ENCODE measurements around the gene PTGES3L. TPM values are rescaled to one million over a fixed set of nuclear protein-coding genes. Genes with fewer than 3 reads are reported as not detected.
A peak's percentile ranks its signal among the peaks of the same experiment; 100 is the strongest.

The PTGES3L gene
- total RNA-seq, 1 donor, result under 0.01 TPM

- Histone ChIP-seq H4K20me1 (ENCODE audit: insufficient read depth, low read length) (peaks cover 5% of the 10 kb centered on the region), H3K9me3 (ENCODE audit: low read depth, low read length) (no peaks in the 10 kb centered on the region), H3K36me3 (ENCODE audit: insufficient read depth, low read length) (peaks cover 26% of the 10 kb centered on the region), H3K27ac (ENCODE audit: low read depth, low read length) (no peak overlapping the region), H3K4me3 (ENCODE audit: insufficient read depth, low read length) (no peak overlapping the region), H3K4me1 (ENCODE audit: insufficient read depth, low read length) (peaks cover 3% of the 10 kb centered on the region), H3K79me2 (ENCODE audit: insufficient read depth, low read length) (peaks cover 20% of the 10 kb centered on the region), H3K27me3 (ENCODE audit: insufficient read depth, low read length) (no peaks in the 10 kb centered on the region), H3K4me2 (ENCODE audit: insufficient read depth, low read length) (no peak overlapping the region), H2AFZ (ENCODE audit: low read length) (no peak overlapping the region)
- DNase-seq (ENCODE audit: insufficient read length, low spot score, missing footprints), result peak; percentile 31
- TF ChIP-seq CTCF (IDR thresholded peaks at IDR 0.05; ENCODE audit: extremely low read depth, low read depth, low read length), result no peak
Measured at GRCh38 chr17:43011728-43012472, 32.0 kb upstream of the PTGES3L start.

GRCh38 chr17:43010667-43011308 lies 30.9 kb upstream of the PTGES3L start:
- H3K27me3 ChIP-seq (ENCODE audit: insufficient read depth, low read length), result no peaks in the 10 kb centered on the region
- no peak overlapping the region for H3K27ac ChIP-seq (ENCODE audit: low read depth, low read length)
- no peak overlapping the region for H3K4me3 ChIP-seq (ENCODE audit: insufficient read depth, low read length)
- DNase-seq (ENCODE audit: insufficient read length, low spot score, missing footprints), result peak; percentile 32
- H4K20me1 ChIP-seq (ENCODE audit: insufficient read depth, low read length), result no peaks in the 10 kb centered on the region
- no peaks in the 10 kb centered on the region for H3K9me3 ChIP-seq (ENCODE audit: low read depth, low read length)
- peaks cover 1% of the 10 kb centered on the region for H3K4me1 ChIP-seq (ENCODE audit: insufficient read depth, low read length)
- no peak overlapping the region for H3K4me2 ChIP-seq (ENCODE audit: insufficient read depth, low read length)
- no peak overlapping the region for H2AFZ ChIP-seq (ENCODE audit: low read length)
- TF ChIP-seq CTCF (IDR thresholded peaks at IDR 0.05; ENCODE audit: extremely low read depth, low read depth, low read length), result no peak
- peaks cover 19% of the 10 kb centered on the region for H3K36me3 ChIP-seq (ENCODE audit: insufficient read depth, low read length)
- peaks cover 10% of the 10 kb centered on the region for H3K79me2 ChIP-seq (ENCODE audit: insufficient read depth, low read length)

- Histone ChIP-seq H3K4me2 (ENCODE audit: insufficient read depth, low read length) (peak within 1 kb of the TSS; percentile 89), H3K27me3 (ENCODE audit: insufficient read depth, low read length) (no peaks in the 10 kb centered on the region), H4K20me1 (ENCODE audit: insufficient read depth, low read length) (peaks cover 8% of the 10 kb centered on the region), H3K4me3 (ENCODE audit: insufficient read depth, low read length) (peak within 1 kb of the TSS; percentile 95), H3K4me1 (ENCODE audit: insufficient read depth, low read length) (peaks cover 13% of the 10 kb centered on the region), H3K79me2 (ENCODE audit: insufficient read depth, low read length) (peaks cover 3% of the 10 kb centered on the region), H2AFZ (ENCODE audit: low read length) (peak within 1 kb of the TSS; percentile 93), H3K36me3 (ENCODE audit: insufficient read depth, low read length) (peaks cover 16% of the 10 kb centered on the region), H3K27ac (ENCODE audit: low read depth, low read length) (peak within 1 kb of the TSS; percentile 95), H3K9me3 (ENCODE audit: low read depth, low read length) (no peaks in the 10 kb centered on the region)
- peak; percentile 88 for DNase-seq (ENCODE audit: insufficient read length, low spot score, missing footprints)
- TF ChIP-seq CTCF (IDR thresholded peaks at IDR 0.05; ENCODE audit: extremely low read depth, low read depth, low read length), result peak; percentile 23
Measured at GRCh38 chr17:43006639-43007551, 27.0 kb upstream of the PTGES3L start, which contains the start of gene IFI35. TSS of gene IFI35 (plus strand) at chr17:43006784. CDS start at chr17:43006948, 164 bp downstream.
